Measurements from ENCODE around the gene DDX25.

DDX25 gene

DNA sequence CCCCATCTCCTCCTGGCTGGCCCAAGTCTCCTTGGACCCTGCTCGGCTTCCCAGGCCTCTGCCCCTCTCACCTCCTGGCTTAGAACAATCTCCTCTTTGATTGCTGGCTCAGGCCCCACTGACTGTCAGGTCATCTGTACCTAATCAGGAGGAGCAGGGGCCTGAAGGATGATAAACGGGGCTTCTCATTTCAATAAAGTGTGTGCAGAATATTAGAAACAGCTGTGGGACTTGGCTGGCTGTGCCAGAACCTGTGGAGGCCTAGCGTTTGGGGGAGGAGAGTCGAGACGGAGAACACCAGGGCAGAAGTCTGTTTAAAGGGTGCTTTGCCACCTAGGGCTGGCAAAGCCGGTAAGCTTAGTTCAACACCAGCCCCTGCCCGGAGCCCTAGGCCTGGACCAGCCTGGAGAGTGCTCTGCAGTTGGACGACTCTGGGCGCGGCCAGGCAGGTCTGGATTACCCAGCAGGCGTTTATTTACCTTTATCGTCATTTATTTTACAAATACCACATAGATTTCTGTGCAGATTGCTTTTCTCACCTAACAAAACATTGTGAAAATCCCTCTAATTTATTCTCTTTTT lies 31.4 kb downstream of the DDX25 start:
- no peak for DNase-seq (ENCODE audit: low read depth)

DNA sequence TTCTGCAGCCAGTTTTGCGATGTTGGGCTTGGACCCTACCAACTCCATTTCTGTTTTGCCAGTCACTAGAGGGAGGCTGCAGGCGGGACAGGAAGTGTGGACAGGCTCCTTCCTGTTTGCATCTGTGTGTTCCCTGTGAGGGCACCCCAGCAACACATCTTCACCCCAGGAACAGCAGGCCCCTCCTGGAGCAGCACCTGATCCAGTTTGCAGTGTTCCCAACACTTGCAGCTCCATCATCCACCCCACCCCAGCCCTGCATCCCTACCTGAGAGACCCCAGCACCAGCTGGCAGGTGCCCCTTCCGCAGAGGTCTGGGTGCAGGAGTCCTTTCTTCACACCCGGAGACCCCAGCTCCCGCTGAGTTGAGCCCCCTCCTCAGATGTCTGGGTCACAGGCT lies 34.1 kb downstream of the DDX25 start:
- no peak for DNase-seq (ENCODE audit: low read depth)

DNA sequence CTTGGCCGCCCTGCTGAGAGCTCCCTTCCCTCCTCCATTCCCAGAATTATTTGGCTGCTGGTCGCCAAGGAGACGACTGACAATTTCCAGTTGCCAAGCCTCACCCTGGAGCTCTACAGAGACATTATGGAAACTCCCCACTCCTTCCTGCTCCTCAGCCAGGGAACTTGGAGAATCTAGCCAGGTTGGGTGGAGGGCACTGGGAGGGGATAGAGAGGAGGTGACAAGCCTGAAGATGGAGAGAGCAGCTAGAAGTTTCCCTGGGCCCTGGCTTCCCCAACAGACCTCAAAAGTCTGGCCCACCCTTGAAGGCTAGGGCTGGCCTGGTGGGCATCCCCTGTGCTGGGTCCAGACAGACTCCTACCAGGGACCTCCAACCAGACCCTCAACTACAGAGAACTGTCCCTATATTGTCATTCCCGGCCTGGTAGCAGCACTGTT lies 34.8 kb downstream of the DDX25 start:
- DNase-seq (ENCODE audit: low read depth) = no peak

DNA sequence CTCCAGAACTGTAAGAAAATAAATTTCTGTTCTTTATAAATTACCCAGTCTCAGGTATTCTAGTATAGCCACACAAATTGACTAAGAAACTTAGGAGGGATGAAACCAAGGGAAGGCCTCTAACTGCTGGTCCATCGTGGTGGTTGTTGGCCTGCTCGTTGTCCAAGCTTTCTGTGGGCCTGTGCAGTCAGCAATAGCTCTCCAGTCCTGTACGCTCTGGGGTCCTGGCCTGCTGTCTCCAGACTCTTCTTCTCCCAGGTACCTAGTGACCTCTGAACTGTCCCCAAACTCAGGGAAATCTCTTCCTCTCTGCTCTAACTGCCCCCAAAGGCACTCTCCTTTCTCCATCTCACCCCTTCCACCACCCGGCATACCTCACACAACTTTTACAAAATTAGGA lies 35.8 kb downstream of the DDX25 start:
- DNase-seq (ENCODE audit: low read depth) = no peak

DNA sequence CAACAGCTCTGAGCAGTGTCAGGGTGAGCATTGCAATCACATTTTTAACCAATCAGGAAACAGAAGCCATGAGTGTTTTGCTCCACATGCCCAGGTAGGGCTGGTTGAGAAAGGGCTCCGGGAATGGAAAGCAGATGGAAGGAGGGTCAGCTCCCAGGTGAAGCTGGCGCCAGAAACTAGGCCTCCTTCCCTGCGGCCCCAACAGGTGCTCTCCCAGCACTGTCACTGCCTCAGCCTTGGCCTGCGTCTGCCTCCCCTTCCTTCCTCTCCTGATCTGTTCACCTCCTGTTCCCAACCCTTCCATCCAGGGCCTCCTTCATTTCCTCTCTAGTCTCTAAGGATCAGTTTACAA lies 36.9 kb downstream of the DDX25 start:
- DNase-seq (ENCODE audit: low read depth) = no peak

DNA sequence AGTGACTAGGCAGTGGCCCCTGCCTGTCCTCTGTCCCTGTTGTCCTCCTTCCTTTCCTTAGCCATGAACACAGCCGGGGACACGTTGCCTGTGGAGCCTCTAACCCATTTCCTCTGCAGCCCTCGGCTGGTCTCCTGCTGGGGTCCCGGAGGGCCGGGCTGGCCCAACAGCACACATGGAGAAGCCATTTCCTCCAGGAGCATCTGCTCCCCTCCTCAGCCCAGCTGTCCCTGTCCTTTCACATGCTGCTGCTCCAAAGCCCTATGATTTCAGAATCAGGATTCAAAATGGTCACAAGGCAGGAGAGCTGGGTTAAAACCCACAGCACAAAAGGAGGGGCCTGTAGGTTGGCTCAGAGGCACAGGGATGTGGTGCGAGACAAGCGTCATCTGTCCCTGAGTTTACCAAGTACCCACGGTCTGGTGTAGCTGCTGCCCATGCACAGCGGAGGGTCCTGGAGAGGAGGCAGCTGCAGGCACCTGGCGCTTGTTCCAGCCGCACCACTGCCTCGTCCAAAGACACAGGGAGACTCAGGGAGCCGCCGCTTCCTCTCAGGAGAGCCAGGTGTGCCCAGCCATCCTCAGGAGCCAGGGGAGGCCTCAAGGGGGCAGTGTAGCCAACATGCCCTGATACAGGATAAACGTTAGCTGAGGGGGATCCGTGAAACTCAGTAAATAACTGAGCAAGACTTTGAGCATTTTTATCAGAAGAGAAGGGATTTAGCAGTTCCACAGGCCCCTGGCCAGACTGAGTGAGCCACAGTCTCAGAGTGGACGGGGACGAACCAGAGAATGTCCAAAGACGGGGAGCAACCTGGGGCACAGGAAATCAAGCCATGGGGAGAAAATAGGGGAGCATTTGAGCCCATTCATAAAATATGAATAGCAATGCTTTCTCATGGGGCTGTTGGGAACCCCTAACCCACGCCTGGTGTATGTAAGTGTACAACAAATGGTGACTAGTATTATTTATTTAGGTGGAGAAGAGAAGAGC lies 37.6 kb downstream of the DDX25 start:
- DNase-seq (ENCODE audit: low read depth) = peak; percentile 43

DNA sequence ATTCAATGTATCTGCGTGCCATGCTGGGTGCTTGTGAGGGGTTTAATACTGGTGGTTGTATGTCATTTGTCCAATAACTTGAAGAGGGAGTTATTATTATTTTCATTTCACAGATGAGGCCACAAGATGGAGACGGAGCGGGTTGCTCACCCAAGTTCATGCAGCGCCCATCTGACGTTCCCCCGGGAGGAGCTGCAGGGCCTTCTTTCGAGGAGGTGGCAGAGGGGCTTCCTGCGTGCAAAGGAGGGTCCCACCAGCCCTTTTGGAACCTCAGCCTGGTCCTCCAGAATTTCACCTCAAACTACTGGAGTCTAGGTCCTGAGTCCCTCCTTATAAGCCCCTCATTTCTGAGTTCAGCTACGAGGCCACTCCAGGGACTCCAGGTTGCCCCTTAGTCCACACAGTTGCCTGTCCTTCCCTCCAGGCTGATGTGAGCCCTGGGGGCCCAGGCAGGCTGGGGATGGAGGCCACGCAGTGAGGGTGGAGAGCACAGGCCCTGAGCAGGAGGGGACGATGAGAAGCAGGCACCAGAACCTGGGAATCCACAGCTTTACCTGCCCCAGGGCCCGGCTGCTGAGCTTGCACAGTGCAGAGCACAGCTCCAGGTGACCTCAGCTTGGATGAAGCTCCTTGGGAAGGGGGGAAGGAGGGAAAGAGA lies 38.6 kb downstream of the DDX25 start:
- DNase-seq (ENCODE audit: low read depth) = no peak

DNA sequence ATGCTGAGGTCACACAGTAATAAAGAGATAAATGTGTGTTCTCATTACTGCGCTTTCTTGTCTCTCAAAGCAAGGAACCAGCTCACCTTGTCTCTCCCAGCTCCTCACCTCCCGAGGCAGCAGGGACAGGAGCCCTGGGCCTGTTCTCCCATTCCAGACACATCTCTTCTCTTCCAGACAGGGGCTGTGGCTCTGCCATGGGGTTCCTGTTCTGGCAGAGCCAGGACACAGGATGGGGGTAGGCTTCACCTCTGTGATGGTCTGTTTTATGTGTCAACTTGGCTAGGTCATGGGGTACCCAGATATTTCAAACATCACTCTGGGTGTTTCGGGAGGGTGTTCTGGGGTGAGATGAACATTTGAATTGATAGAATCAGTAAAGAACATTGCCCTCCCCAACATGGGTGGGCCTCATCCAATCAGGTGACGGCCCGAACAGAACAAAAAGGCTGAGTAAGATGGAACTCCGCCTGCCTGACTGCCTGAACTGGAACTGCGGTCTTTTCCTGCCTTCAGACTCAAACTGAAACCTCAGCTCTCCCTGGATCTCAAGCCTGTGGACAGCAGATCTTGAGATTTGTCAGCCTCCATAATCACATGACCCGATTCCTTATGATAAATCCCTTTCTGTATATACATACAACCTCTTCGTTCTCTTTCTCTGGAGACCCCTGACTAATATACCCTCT lies 39.5 kb downstream of the DDX25 start:
- DNase-seq (ENCODE audit: low read depth) = no peak

DNA sequence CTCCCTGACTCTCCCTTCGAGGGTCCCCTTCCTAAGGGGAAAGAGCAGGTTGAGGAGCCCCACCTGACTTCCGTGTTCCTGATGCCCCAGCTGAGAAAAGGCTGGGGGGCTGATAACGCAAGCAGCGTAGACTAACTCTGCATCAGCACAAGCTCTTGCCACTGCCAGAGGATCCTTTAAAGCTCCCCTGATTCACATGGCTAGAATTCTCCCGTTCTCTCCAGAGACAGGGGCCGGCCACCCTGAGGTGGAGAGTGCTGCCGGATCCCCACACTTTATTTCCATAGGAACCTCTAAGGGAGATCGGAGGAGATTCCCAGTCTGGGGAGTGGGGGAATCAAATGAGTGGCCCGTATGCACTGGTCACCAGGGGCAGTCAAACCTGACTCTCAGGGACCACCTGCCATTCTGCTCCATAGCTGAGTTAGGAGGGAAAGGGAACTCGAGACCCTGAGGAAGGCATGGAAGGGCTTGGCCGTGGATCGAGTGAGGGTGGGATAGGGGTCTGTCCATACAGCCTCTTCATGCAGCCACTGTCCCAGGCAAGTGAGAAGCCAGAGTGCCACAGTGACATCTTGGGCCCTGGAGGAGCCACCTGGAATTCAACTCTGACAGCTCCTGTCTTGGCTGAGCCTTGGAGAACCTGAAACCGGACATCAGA lies 40.2 kb downstream of the DDX25 start:
- DNase-seq (ENCODE audit: low read depth) = no peak

DNA sequence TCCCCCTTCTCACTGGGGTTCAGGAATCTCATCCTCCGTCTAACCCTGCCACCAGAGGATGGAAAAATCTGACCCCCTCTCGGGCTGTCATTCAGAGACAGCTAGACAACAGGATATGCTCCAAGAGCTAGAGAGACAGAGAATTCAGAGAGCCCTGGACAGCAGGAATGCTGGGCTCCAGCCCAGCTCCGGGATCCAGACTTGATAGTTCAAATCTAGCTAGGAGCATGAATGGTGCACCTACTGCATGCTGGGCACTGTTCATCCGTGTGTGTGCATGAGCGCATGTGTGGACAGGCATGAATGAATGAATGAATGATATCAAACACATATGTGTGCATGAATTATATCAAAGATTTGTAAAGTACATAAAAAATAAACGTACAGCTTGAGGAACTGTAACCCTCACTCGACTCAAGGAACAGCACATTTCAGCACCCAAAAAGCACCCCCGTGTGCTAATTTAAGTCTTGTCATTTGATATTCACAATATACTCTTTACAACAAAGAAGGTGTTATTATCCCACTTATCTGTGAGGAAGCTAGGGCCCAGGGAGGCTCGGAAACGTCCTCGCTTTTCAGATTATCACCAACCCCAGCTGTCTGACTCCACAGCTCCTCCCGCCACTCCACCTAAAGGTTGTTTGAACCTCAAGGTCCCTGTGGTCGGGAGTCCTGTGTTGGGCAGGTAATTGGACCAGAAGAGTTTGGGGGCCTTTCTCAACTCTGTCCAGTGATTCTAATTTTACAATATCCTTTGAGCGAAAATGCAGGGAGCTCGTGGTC lies 40.9 kb downstream of the DDX25 start:
- no peak for DNase-seq (ENCODE audit: low read depth)

DNA sequence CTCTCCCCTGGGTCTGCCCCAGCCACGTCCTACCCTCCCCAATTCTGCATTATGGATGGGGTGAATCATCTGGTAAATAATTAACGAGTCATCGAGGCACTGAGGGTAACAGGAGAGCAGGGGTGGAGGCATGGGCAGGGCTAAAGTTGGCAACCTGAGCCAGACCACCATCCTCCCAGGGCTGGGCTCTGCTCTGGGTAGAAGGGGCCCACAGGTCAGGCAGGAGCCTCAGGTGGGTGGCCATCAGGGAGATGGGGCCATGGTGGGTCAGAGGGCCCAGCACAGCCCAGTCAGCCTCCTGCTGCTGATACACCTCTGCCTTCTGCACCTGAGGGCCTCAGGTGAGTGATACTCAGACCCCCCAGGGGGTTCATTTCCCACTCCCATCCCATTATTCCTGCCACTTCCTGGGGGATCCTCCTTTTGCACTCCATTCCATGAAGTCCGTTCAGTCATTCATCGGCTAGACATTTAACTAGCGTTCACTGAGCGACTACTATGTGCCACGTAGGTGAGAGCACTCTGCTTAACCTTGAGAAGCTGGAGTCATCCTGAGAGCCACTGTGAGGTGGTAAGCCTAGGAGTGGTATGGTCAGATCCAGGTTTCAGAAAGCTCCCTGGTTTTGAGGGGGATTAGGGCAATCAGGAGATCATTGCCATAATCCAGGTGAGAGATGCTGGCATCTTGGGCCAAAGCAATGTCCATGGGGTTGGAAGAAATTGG lies 41.7 kb downstream of the DDX25 start, which contains the start of gene VSIG10L2:
TSS of gene VSIG10L2 (plus strand) at position 248 of the 724 bp plus-strand sequence. CDS start at position 260, 12 bp downstream.
- DNase-seq (ENCODE audit: low read depth) = no peak

DNA sequence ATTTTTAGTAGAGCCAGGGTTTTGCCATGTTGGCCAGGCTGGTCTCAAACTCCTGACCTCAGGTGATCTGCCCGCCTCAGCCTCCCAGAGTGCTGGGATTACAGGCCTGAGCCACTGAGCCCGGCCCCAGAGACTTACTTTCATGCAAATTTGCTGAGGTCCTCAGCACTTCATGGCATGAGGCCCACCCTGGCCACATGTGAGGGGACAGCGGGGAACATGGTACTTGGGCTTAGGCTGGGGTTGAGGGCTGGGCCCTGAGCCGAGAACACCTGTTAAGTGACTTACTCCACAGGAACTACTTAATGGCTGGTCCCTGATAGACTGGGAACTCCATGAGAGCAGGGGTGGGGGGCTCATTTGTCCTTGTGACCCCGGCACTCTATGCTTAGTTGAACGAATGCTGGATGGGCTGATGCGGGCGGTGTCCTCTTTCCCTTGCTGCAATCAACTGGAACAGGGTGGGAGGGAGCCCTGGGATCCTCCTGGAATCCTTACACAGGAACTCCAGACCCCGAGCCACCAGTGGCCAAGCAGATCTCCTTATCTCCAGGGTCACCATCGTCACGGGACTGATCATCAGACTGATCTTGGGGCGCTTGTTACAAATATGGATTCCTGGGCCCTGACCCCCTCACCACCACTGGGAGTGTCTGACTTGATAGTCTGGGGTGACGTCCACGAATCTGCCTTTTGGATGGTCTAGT lies 42.6 kb downstream of the DDX25 start:
- DNase-seq (ENCODE audit: low read depth) = no peak

DNA sequence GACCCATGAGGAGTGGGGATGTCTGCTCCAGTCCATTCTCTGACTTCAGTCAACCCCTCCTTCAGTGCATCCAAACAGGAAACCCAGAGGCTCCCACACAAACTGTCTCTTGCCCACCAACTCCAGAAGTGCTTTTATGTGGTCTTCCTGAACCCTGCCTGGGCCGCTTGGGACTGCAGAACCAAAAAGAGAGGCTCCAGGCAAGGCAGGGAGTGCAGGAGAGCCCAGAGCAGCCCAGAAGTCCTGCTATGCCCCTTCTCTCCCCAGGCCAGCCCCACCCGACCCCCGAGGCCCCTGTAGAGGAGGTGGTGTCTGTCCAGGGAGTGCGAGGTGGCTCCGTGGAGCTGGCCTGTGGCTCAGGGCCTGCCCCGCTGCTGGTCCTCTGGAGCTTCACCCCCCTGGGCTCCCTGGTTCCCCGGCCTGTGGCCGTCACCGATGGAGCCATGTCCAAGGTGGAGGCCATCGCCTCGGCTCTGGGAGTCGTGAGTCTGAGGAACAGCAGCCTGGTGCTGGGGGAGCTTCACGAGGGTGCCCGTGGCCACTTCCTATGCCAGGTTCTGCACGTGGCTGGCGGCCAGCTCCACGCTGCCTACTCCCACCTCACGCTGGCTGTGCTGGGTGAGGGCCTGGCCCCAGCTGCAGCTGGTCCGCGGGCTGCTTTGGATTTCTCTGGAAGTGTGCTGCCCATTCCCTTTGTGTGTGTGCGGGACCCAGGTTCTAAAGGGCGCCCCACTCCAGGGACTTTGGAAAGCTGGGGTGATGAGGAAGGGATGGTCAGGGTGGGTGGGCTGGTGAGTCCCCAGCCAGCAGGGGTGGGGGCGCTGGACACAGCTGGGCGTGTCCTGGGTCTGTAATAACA lies 43.3 kb downstream of the DDX25 start:
- no peak for DNase-seq (ENCODE audit: low read depth)

DNA sequence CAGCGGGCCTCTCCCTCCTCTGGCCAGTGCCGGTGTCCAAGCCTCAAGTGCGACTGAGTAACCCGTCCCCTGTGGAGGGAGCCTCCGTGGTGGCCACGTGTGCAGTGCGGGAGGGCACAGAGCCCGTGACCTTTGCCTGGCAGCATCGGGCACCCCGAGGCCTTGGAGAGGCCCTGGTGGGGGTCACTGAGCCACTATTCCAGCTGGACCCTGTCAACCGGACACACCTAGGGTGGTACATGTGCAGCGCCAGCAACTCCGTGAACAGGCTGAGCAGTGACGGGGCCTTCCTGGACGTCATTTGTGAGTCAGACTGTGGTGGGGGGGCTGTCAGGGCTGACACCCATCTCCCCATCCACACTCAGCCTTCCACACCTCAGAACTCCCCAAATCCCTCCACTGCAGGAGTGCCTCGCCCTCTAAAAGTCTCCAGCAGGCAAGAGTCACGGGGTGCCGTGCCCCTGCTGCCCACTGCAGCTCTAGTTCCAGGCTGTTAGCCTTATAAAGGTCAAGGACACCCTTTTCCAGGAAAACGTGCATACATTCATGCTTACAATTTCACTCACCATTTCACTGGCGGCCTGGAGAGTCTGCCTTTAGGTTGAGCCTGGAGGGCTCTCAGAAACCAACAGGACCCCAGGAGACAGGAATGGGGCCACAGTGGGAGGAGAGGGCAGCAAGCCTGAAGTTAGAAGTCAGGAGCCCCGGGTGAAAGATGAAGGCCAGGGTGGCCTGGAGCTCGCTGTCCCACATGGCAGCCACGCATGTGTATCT lies 44.2 kb downstream of the DDX25 start:
- DNase-seq (ENCODE audit: low read depth) = no peak

DNA sequence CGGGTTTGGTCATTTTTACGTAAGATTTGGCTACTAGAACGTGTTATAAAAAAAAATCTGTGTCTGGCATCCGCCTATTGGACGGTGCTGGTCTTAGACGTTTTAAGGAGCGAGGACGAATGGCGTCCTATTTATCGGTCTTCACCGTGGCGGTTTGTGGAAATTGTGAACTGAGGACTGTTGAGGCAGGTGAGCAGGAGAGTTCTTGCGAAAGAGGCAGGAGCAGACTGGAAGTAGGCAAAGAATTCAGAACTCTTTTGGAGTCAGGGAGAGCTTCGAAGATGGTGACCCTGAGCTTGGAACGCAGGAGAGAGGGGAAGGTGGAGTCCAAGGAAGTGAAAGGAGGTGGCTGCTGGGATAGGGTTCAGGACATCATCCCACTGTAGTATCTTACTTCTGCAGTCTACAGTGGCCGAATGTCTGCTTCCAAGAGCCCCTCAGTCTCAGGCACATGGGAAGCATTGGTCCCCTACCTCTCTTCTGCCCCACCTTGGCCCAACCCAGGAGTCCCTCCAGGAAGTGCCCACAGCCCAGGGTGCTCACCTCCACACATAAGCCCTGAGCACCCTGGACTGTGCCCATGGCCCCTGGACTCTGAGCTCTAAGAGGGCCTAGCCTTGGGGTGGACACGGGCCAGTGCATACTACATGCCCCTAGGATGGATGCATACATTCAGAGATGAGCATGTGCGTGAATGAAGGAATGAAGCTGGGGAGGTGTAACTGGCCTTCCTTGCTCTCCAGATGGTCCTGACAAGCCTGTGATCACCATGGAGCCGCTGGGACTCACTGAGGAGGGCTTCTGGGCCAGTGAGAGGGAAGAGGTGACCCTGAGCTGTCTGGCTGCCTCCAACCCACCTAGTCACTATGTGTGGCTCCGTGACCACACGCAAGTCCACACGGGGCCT lies 45.2 kb downstream of the DDX25 start:
- DNase-seq (ENCODE audit: low read depth) = no peak

DNA sequence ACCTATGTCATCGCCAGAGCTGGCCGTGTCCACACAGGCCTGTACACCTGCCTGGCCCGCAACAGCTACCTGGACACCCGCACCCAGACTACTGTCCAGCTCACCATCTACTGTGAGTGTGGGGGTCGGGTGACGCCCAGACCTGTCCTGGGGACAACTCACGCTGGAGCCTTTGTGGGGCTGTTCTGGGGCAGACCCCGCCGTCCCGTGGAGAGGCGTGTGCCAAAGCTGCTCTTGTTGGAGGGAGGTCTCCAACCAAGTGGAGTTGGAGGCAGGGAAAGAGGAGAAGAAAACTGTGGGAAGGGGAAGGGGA lies 45.8 kb downstream of the DDX25 start:
- DNase-seq (ENCODE audit: low read depth) = no peak

Measured in ELR (cell line).